Neutrophil (primary cell): ENCODE measurements around the gene ITIH3.

Experiments
- H3K27ac ChIP-seq: fragments of 200-600 bp; sonication (generic); 2 replicates; pipeline ENCODE4 v1.5.1; 2016; ENCODE audit warnings: mild to moderate bottlenecking, moderate library complexity
- H3K27me3 ChIP-seq: fragments of 200-600 bp; sonication (generic); 2 replicates; pipeline ENCODE4 v1.6.0; 2016; ENCODE audit warnings: mild to moderate bottlenecking
- H3K36me3 ChIP-seq: fragments of 200-600 bp; sonication (generic); 2 replicates; pipeline ENCODE4 v1.5.1; 2017
- H3K4me1 ChIP-seq, 2 experiments: fragments of 200-600 bp in 1 of 2; sonication (generic) in 1 of 2; 1 replicate in 1 of 2; 2 replicates in 1 of 2; pipeline versions ENCODE4 v1.5.1 to v1.6.1; 2013 to 2016; ENCODE audit warnings: low read depth in 1 of 2, low read length in 1 of 2, mild to moderate bottlenecking in 1 of 2, moderate library complexity in 1 of 2; ENCODE audit not compliant: control insufficient read depth in 1 of 2, insufficient read depth in 1 of 2
- H3K4me3 ChIP-seq, 2 experiments: fragments of 200-600 bp in 1 of 2; sonication (generic) in 1 of 2; 1 replicate in 1 of 2; 2 replicates in 1 of 2; pipeline ENCODE4 v1.5.1; 2013 to 2016; ENCODE audit warnings: low read depth in 1 of 2, low read length in 1 of 2, mild to moderate bottlenecking in 1 of 2, moderate library complexity in 1 of 2
- H3K9me3 ChIP-seq: fragments of 200-600 bp; sonication (generic); 2 replicates; pipeline ENCODE4 v1.5.1; 2016
- CTCF ChIP-seq: fragments of 200-600 bp; sonication (generic); IDR thresholded peaks from 2 replicates; pipeline ENCODE4 v1.5.1; 2016; ENCODE audit warnings: antibody characterized with exemption

ITIH3 gene

GRCh38 chr3:52791366-52791765, 3.2 kb upstream of the ITIH3 start:
- no peak overlapping the region for H3K27ac ChIP-seq

GRCh38 chr3:52791928-52792327, 2.7 kb upstream of the ITIH3 start:
- no peaks in the 10 kb centered on the region for H3K27me3 ChIP-seq
- no peak overlapping the region for H3K27ac ChIP-seq
- H3K4me1 ChIP-seq = no peaks in the 10 kb centered on the region
- no peaks in the 10 kb centered on the region for H3K36me3 ChIP-seq
- H3K9me3 ChIP-seq = no peaks in the 10 kb centered on the region
- no peak for TF ChIP-seq CTCF
- H3K4me3 ChIP-seq = no peak overlapping the region

More at GRCh38 chr3:52791366-52791765, 3.2 kb upstream of the ITIH3 start:
- H3K27me3 ChIP-seq = no peaks in the 10 kb centered on the region
- no peak overlapping the region for H3K4me3 ChIP-seq
- no peak for TF ChIP-seq CTCF
- H3K9me3 ChIP-seq = no peaks in the 10 kb centered on the region
- H3K4me1 ChIP-seq = no peaks in the 10 kb centered on the region
- no peaks in the 10 kb centered on the region for H3K36me3 ChIP-seq

- no peak overlapping the region for H3K4me3 ChIP-seq
Measured at GRCh38 chr3:52792413-52792812, 2.2 kb upstream of the ITIH3 start.

GRCh38 chr3:52792961-52793695, 1.5 kb upstream of the ITIH3 start:
- Histone ChIP-seq H3K36me3 (no peaks in the 10 kb centered on the region), H3K4me1 (no peaks in the 10 kb centered on the region), H3K4me3 (no peak overlapping the region), H3K27me3 (no peaks in the 10 kb centered on the region), H3K27ac (no peak overlapping the region), H3K9me3 (no peaks in the 10 kb centered on the region)
- no peak for TF ChIP-seq CTCF

More at GRCh38 chr3:52792413-52792812, 2.2 kb upstream of the ITIH3 start:
- H3K27me3 ChIP-seq = no peaks in the 10 kb centered on the region
- no peak for TF ChIP-seq CTCF
- no peaks in the 10 kb centered on the region for H3K4me1 ChIP-seq
- H3K36me3 ChIP-seq = no peaks in the 10 kb centered on the region
- H3K9me3 ChIP-seq = no peaks in the 10 kb centered on the region
- H3K27ac ChIP-seq = no peak overlapping the region

GRCh38 chr3:52793702-52794611, 639 bp upstream of the ITIH3 start:
- Histone ChIP-seq H3K4me1 (no peaks in the 10 kb centered on the region), H3K9me3 (no peaks in the 10 kb centered on the region), H3K27me3 (no peaks in the 10 kb centered on the region), H3K27ac (no peak overlapping the region), H3K4me3 (no peak overlapping the region), H3K36me3 (no peaks in the 10 kb centered on the region)
- no peak for TF ChIP-seq CTCF
